Common myeloid progenitor, CD34-positive (primary cell): ENCODE data around the gene ACOT7.
"Not testable (repeated sequence)": the region's sequence is repeated elsewhere in the genome, so short reads cannot be mapped to it uniquely, and the experiment has no call there.

Source experiments
- CTCF ChIA-PET: fragments of 350-600 bp; sonication (Branson Sonifier 250); formaldehyde crosslinking; loops from one replicate; lab custom pipeline; 2021; ENCODE audit warnings: antibody characterized with exemption; lab: Charles Lee
- POLR2A ChIA-PET: fragments of 350-600 bp; sonication (Branson Sonifier 250); formaldehyde crosslinking; loops from one replicate; lab custom pipeline; 2021; ENCODE audit warnings: antibody characterized with exemption; lab: Charles Lee
- DNase-seq, 3 donors: peaks; one replicate each; pipeline versions ENCODE4 v3.0.0 to v3.0.0-alpha.2; 2013
- H3K27ac ChIP-seq, 2 experiments: 1 replicate in 1 of 2; 2 replicates in 1 of 2; pipeline ENCODE4 v1.7.0; 2013; ENCODE audit warnings: inconsistent platforms in 2 of 2, low read length in 2 of 2, mild to moderate bottlenecking in 2 of 2, low read depth in 1 of 2, moderate library complexity in 1 of 2; ENCODE audit not compliant: severe bottlenecking in 2 of 2, insufficient read depth in 1 of 2, poor library complexity in 1 of 2
- H3K27me3 ChIP-seq, 5 experiments: replicated peaks in 2 of 5; 1 replicate in 3 of 5; 2 replicates in 2 of 5; pipeline versions ENCODE4 v1.6.1 to v1.7.0; 2013; ENCODE audit warnings: low read length in 4 of 5, mild to moderate bottlenecking in 2 of 5, moderate library complexity in 2 of 5, inconsistent platforms in 1 of 5; ENCODE audit not compliant: insufficient read depth in 5 of 5, control insufficient read depth in 4 of 5
- H3K36me3 ChIP-seq, 4 experiments: 1 replicate in 2 of 4; 2 replicates in 2 of 4; pipeline versions ENCODE4 v1.6.1 to v1.7.0; 2013; ENCODE audit warnings: low read length in 3 of 4, control low read depth in 1 of 4, mild to moderate bottlenecking in 1 of 4; ENCODE audit not compliant: control insufficient read depth in 4 of 4, insufficient read depth in 4 of 4
- H3K4me1 ChIP-seq, 4 experiments: 1 replicate in 3 of 4; 2 replicates in 1 of 4; pipeline versions ENCODE4 v1.6.1 to v1.7.1; 2013; ENCODE audit warnings: low read length in 3 of 4, mild to moderate bottlenecking in 3 of 4, control low read depth in 1 of 4, inconsistent platforms in 1 of 4, moderate library complexity in 1 of 4; ENCODE audit not compliant: control insufficient read depth in 4 of 4, insufficient read depth in 4 of 4; ENCODE audit errors: control extremely low read depth in 1 of 4
- H3K4me3 ChIP-seq, 7 experiments: 1 replicate in 4 of 7; 2 replicates in 3 of 7; pipeline versions ENCODE4 v1.5.1 to v1.7.0; 2013; ENCODE audit warnings: mild to moderate bottlenecking in 7 of 7, low read length in 6 of 7, moderate library complexity in 6 of 7, inconsistent platforms in 2 of 7, low read depth in 2 of 7, control low read depth in 1 of 7; ENCODE audit not compliant: insufficient read depth in 4 of 7, control insufficient read depth in 1 of 7; ENCODE audit errors: extremely low read depth in 1 of 7
- H3K9me3 ChIP-seq, 5 experiments: 1 replicate in 4 of 5; 2 replicates in 1 of 5; pipeline versions ENCODE4 v1.6.1 to v1.7.1; 2013; ENCODE audit warnings: low read length in 4 of 5, mild to moderate bottlenecking in 2 of 5, inconsistent platforms in 1 of 5, low read depth in 1 of 5, moderate library complexity in 1 of 5; ENCODE audit not compliant: control insufficient read depth in 4 of 5, insufficient read depth in 2 of 5; ENCODE audit errors: control extremely low read depth in 1 of 5
- WGBS: methylation state at CpG from one replicate; pipeline ENCODE4 v1.1.5; 2013; ENCODE audit not compliant: insufficient coverage; 5-methylcytosine and 5-hydroxymethylcytosine counted together

The ACOT7 gene

GRCh38 chr1:6363085-6363884 lies 30.3 kb downstream of the ACOT7 start:
- CTCF ChIA-PET, result interaction anchor here (0.6 to 7.2 kb wide), 16 partner anchors 10 to 116 kb away, joined by 3 to 60 read pairs (median 5); partner anchors contain the start of gene HES2
- POLR2A ChIA-PET, H3K27me3 ChIP-seq, H3K27ac ChIP-seq, H3K36me3 ChIP-seq, H3K4me3 ChIP-seq, H3K9me3 ChIP-seq: not testable (repeated sequence)
- peaks cover 0 to 32% (median 30%) of the 10 kb centered on the region in 4 experiments for H3K4me1 ChIP-seq
- DNase-seq, result peak in 2 of 3 donors; percentile 50
- WGBS, result 60% methylated on average over 18 of the region's 20 CpGs

GRCh38 chr1:6361124-6361775 lies 32.3 kb downstream of the ACOT7 start:
- WGBS, result 97% methylated on average over 9 of the region's 13 CpGs

GRCh38 chr1:6360517-6361070 lies 33.0 kb downstream of the ACOT7 start:
- POLR2A ChIA-PET, result no interaction called here

More at GRCh38 chr1:6361124-6361775, 32.3 kb downstream of the ACOT7 start:
- H3K27ac ChIP-seq, result no peak overlapping the region
- DNase-seq, result no peak
- H3K4me3 ChIP-seq, result no peak overlapping the region
- POLR2A ChIA-PET, result interaction anchor here (1.5 kb wide), 1 partner anchor 33 kb away, joined by 4 read pairs; the partner anchor contains the start of gene ACOT7
- no peaks in the 10 kb centered on the region for H3K36me3 ChIP-seq
- H3K9me3 ChIP-seq, result no peaks in the 10 kb centered on the region
- peaks cover 0 to 42% (median 36%) of the 10 kb centered on the region in 4 experiments for H3K4me1 ChIP-seq
- CTCF ChIA-PET, result interaction anchor here (1.1 to 7.2 kb wide), 13 partner anchors 11 to 114 kb away, joined by 3 to 60 read pairs (median 7); partner anchors contain the start of gene HES2
- H3K27me3 ChIP-seq, result no peaks in the 10 kb centered on the region

GRCh38 chr1:6360117-6360496 lies 33.5 kb downstream of the ACOT7 start:
- H3K36me3 ChIP-seq, result no peaks in the 10 kb centered on the region
- WGBS, result 64% methylated on average over 5 of the region's 9 CpGs
- peak overlapping the region; percentile 70 to 85 for H3K27ac ChIP-seq
- no peaks in the 10 kb centered on the region for H3K27me3 ChIP-seq
- ChIA-PET POLR2A (no interaction called here), CTCF (interaction anchor here (1.1 to 7.2 kb wide), 9 partner anchors 9 to 113 kb away, joined by 3 to 60 read pairs (median 14); no protein-coding TSS in a partner anchor)
- H3K4me1 ChIP-seq, result peaks cover 0 to 42% (median 36%) of the 10 kb centered on the region in 4 experiments
- H3K9me3 ChIP-seq, result no peaks in the 10 kb centered on the region
- DNase-seq, result no peak
- H3K4me3 ChIP-seq, result peak overlapping the region in 3 of 7 experiments; percentile 32 to 64 (median 61)

More at GRCh38 chr1:6360517-6361070, 33.0 kb downstream of the ACOT7 start:
- Histone ChIP-seq H3K27ac (no peak overlapping the region), H3K36me3 (no peaks in the 10 kb centered on the region), H3K4me3 (peak overlapping the region in 3 of 7 experiments; percentile 32 to 64 (median 61)), H3K4me1 (peaks cover 0 to 42% (median 36%) of the 10 kb centered on the region in 4 experiments), H3K9me3 (no peaks in the 10 kb centered on the region), H3K27me3 (no peaks in the 10 kb centered on the region)
- CTCF ChIA-PET, result interaction anchor here (1.1 to 7.2 kb wide), 11 partner anchors 10 to 113 kb away, joined by 3 to 60 read pairs (median 7); no protein-coding TSS in a partner anchor
- DNase-seq, result peak in 2 of 3 donors; percentile 87 to 91
- 32% methylated on average over 7 of the region's 9 CpGs for WGBS

- ChIA-PET POLR2A (interaction anchor here (1.8 kb wide), 1 partner anchor 11 kb away, joined by 6 read pairs; no protein-coding TSS in a partner anchor), CTCF (interaction anchor here (0.5 to 7.2 kb wide), 14 partner anchors 9 to 113 kb away, joined by 3 to 60 read pairs (median 5); no protein-coding TSS in a partner anchor)
- Histone ChIP-seq H3K9me3 (no peaks in the 10 kb centered on the region), H3K4me3 (peak overlapping the region in 3 of 7 experiments; percentile 32 to 64 (median 61)), H3K27ac (peak overlapping the region; percentile 70 to 85), H3K27me3 (no peaks in the 10 kb centered on the region), H3K4me1 (peaks cover 0 to 42% (median 36%) of the 10 kb centered on the region in 4 experiments), H3K36me3 (no peaks in the 10 kb centered on the region)
- 17% methylated on average over 6 of the region's 13 CpGs for WGBS
- peak; percentile 65 to 77 (median 76) for DNase-seq
Observed at GRCh38 chr1:6359216-6360116, 34.1 kb downstream of the ACOT7 start.

- Histone ChIP-seq H3K4me3 (peak overlapping the region in 3 of 7 experiments; percentile 40 to 64 (median 60)), H3K4me1 (peaks cover 0 to 42% (median 36%) of the 10 kb centered on the region in 4 experiments), H3K27ac (peak overlapping the region; percentile 70 to 85), H3K27me3 (no peaks in the 10 kb centered on the region), H3K36me3 (no peaks in the 10 kb centered on the region), H3K9me3 (no peaks in the 10 kb centered on the region)
- WGBS, result 21% methylated on average over 6 of the region's 10 CpGs
- CTCF ChIA-PET, result interaction anchor here (0.5 to 7.2 kb wide), 14 partner anchors 8 to 113 kb away, joined by 3 to 60 read pairs (median 4); partner anchors contain the start of gene HES2
- peak; percentile 83 to 93 (median 91) for DNase-seq
- POLR2A ChIA-PET, result interaction anchor here (0.8 to 1.8 kb wide), 2 partner anchors 10 to 35 kb away, joined by 5 to 6 read pairs; no protein-coding TSS in a partner anchor
Observed at GRCh38 chr1:6358757-6359201, 34.8 kb downstream of the ACOT7 start.
